ENCODE measurements around the gene TMC1.

DNA sequence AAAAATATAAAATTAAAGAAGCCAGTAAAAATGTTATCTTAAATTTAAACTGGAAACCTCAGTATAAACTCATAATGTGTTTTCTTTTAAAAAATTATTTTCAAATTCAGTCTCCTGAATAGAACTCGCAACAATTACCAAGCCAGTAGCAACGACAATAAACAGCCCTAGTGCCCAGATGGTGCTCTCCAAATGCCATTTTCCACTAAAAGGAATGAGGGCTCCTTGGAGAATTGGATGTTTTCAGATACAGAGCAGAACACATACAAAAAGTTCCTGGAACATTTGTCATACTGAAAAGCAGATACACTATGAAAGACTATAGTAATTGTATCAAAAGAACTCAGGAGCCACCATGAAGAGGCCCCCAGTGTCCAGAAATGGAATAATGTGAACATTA, 97.4 kb downstream of the TMC1 start:
- TF ChIP-seq POLR2AphosphoS5 (IDR thresholded peaks at IDR 0.05) (no peak), POLR2A (IDR thresholded peaks at IDR 0.05) (no peak), EP300 (IDR thresholded peaks at IDR 0.05; ENCODE audit: low read depth) (no peak)
- TF ChIP-seq, protein P1, sequence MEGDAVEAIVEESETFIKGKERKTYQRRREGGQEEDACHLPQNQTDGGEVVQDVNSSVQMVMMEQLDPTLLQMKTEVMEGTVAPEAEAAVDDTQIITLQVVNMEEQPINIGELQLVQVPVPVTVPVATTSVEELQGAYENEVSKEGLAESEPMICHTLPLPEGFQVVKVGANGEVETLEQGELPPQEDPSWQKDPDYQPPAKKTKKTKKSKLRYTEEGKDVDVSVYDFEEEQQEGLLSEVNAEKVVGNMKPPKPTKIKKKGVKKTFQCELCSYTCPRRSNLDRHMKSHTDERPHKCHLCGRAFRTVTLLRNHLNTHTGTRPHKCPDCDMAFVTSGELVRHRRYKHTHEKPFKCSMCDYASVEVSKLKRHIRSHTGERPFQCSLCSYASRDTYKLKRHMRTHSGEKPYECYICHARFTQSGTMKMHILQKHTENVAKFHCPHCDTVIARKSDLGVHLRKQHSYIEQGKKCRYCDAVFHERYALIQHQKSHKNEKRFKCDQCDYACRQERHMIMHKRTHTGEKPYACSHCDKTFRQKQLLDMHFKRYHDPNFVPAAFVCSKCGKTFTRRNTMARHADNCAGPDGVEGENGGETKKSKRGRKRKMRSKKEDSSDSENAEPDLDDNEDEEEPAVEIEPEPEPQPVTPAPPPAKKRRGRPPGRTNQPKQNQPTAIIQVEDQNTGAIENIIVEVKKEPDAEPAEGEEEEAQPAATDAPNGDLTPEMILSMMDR (IDR thresholded peaks at IDR 0.05) = no peak

Measured in transverse colon (tissue), 4 donors.